H9 (cell line): ENCODE results near the gene TMEM176B. TPM values are rescaled to one million over a fixed set of nuclear protein-coding genes. Genes with fewer than 3 reads are reported as not detected.

Experiments used
- DNase-seq: peaks from one replicate; pipeline ENCODE4 v3.0.0-alpha.2; 2017
- H2AFZ ChIP-seq: one replicate; pipeline ENCODE4 v1.6.1; 2013; ENCODE audit warnings: mild to moderate bottlenecking, low read length, control low read depth, moderate library complexity
- H2AK5ac ChIP-seq: 2 replicates; pipeline ENCODE4 v1.6.1; 2013; ENCODE audit warnings: low read length, control low read depth, mixed read lengths; ENCODE audit not compliant: insufficient read length
- H2BK120ac ChIP-seq: one replicate; pipeline ENCODE4 v1.6.1; 2013; ENCODE audit warnings: low read depth, mild to moderate bottlenecking, low read length, control low read depth, inconsistent platforms; ENCODE audit not compliant: poor library complexity, severe bottlenecking
- H2BK12ac ChIP-seq: 2 replicates; pipeline ENCODE4 v1.6.1; 2013; ENCODE audit warnings: low read length, control low read depth, mixed read lengths, low read depth; ENCODE audit not compliant: insufficient read length
- H2BK15ac ChIP-seq: 2 replicates; pipeline ENCODE4 v1.6.1; 2013; ENCODE audit warnings: low read depth, low read length, control low read depth
- H2BK20ac ChIP-seq: one replicate; pipeline ENCODE4 v1.6.1; 2013; ENCODE audit warnings: low read depth, mild to moderate bottlenecking, low read length, control low read depth, inconsistent platforms; ENCODE audit not compliant: poor library complexity, severe bottlenecking
- H2BK5ac ChIP-seq: 2 replicates; pipeline ENCODE4 v1.6.1; 2013; ENCODE audit warnings: low read length, control low read depth, mixed read lengths; ENCODE audit not compliant: insufficient read length
- H3K14ac ChIP-seq: 2 replicates; pipeline ENCODE4 v1.6.1; 2013; ENCODE audit warnings: low read length, control low read depth; ENCODE audit not compliant: insufficient read depth
- H3K18ac ChIP-seq: 2 replicates; pipeline ENCODE4 v1.6.1; 2013; ENCODE audit warnings: low read depth, mild to moderate bottlenecking, mixed read lengths, low read length, control low read depth; ENCODE audit not compliant: insufficient read length
- H3K23ac ChIP-seq: 2 replicates; pipeline ENCODE4 v1.6.1; 2013; ENCODE audit warnings: low read length, control low read depth, mixed read lengths, low read depth; ENCODE audit not compliant: insufficient read length
- H3K23me2 ChIP-seq: 2 replicates; pipeline ENCODE4 v1.6.1; 2013; ENCODE audit warnings: low read depth, mild to moderate bottlenecking, mixed read lengths, low read length, control low read depth; ENCODE audit not compliant: insufficient read length, poor library complexity, severe bottlenecking
- H3K27ac ChIP-seq: 2 replicates; pipeline ENCODE4 v1.5.1; 2013; ENCODE audit warnings: low read length, control low read depth, mixed read lengths, low read depth; ENCODE audit not compliant: insufficient read length
- H3K27me3 ChIP-seq: 2 replicates; pipeline ENCODE4 v1.6.1; 2013; ENCODE audit warnings: low read length, control low read depth, inconsistent platforms; ENCODE audit not compliant: insufficient read depth
- H3K4ac ChIP-seq: 2 replicates; pipeline ENCODE4 v1.6.1; 2013; ENCODE audit warnings: low read depth, mild to moderate bottlenecking, control low read depth, inconsistent platforms, low read length, moderate library complexity
- H3K4me1 ChIP-seq: 2 replicates; pipeline ENCODE4 v1.6.1; 2013; ENCODE audit warnings: low read length, control low read depth, inconsistent platforms; ENCODE audit not compliant: insufficient read depth
- H3K4me2 ChIP-seq: 2 replicates; pipeline ENCODE4 v1.6.1; 2013; ENCODE audit warnings: low read length, control low read depth, mixed read lengths; ENCODE audit not compliant: insufficient read length, insufficient read depth
- H3K56ac ChIP-seq: 2 replicates; pipeline ENCODE4 v1.6.1; 2013; ENCODE audit warnings: low read depth, mild to moderate bottlenecking, mixed read lengths, low read length, control low read depth; ENCODE audit not compliant: insufficient read length
- H3K79me1 ChIP-seq: 2 replicates; pipeline ENCODE4 v1.6.1; 2013; ENCODE audit warnings: low read depth, mild to moderate bottlenecking, moderate library complexity, low read length, control low read depth, inconsistent platforms; ENCODE audit not compliant: insufficient read depth, poor library complexity, severe bottlenecking
- H3K79me2 ChIP-seq: 2 replicates; pipeline ENCODE4 v1.6.1; 2013; ENCODE audit warnings: low read length, control low read depth, inconsistent platforms; ENCODE audit not compliant: insufficient read depth
- H3K9ac ChIP-seq: 2 replicates; pipeline ENCODE4 v1.6.1; 2013; ENCODE audit warnings: low read length, control low read depth, mixed read lengths; ENCODE audit not compliant: insufficient read length; ENCODE audit errors: extremely low read depth
- H3K9me3 ChIP-seq: one replicate; pipeline ENCODE4 v1.6.1; 2013; ENCODE audit warnings: low read depth, low read length, inconsistent platforms; ENCODE audit not compliant: control insufficient read depth
- H3T11ph ChIP-seq: one replicate; pipeline ENCODE4 v1.6.1; 2013; ENCODE audit warnings: mild to moderate bottlenecking, low read length, control low read depth, inconsistent platforms
- H4K20me1 ChIP-seq: one replicate; pipeline ENCODE4 v1.6.1; 2013; ENCODE audit not compliant: control insufficient read depth, insufficient read length, insufficient read depth
- H4K5ac ChIP-seq: 2 replicates; pipeline ENCODE4 v1.6.1; 2013; ENCODE audit warnings: low read depth, mild to moderate bottlenecking, mixed read lengths, low read length, control low read depth; ENCODE audit not compliant: insufficient read length
- H4K8ac ChIP-seq: replicated peaks from 2 replicates; pipeline ENCODE4 v1.6.1; 2013; ENCODE audit warnings: low read length, control low read depth, mixed read lengths, low read depth; ENCODE audit not compliant: insufficient read length
- H4K91ac ChIP-seq: 2 replicates; pipeline ENCODE4 v1.6.1; 2013; ENCODE audit warnings: low read depth, mild to moderate bottlenecking, moderate library complexity, mixed read lengths, low read length, control low read depth; ENCODE audit not compliant: insufficient read length
- H3K27ac Mint-ChIP-seq, 3 experiments: 2 replicates in 2 of 3; 3 replicates in 1 of 3; pipeline ENCODE4 v1.8.0; 2020 to 2021; ENCODE audit warnings: mixed read lengths in 3 of 3, mild to moderate bottlenecking in 1 of 3, moderate library complexity in 1 of 3
- H3K27me3 Mint-ChIP-seq: 2 replicates; pipeline ENCODE4 v1.8.0; 2021; ENCODE audit warnings: low read depth, mild to moderate bottlenecking, moderate library complexity, mixed read lengths
- H3K36me3 Mint-ChIP-seq, 3 experiments: 2 replicates in 2 of 3; 3 replicates in 1 of 3; pipeline ENCODE4 v1.8.0; 2020 to 2021; ENCODE audit warnings: low read depth in 3 of 3, mixed read lengths in 3 of 3; ENCODE audit not compliant: insufficient read depth in 1 of 3
- H3K4me1 Mint-ChIP-seq, 2 experiments: 2 replicates each; pipeline ENCODE4 v1.8.0; 2020; ENCODE audit warnings: mixed read lengths in 2 of 2
- H3K4me3 Mint-ChIP-seq, 2 experiments: 2 replicates in 1 of 2; 3 replicates in 1 of 2; pipeline ENCODE4 v1.8.0; 2020 to 2021; ENCODE audit warnings: mild to moderate bottlenecking in 2 of 2, mixed read lengths in 2 of 2, moderate library complexity in 1 of 2
- H3K9me3 Mint-ChIP-seq, 2 experiments: 2 replicates in 1 of 2; 3 replicates in 1 of 2; pipeline ENCODE4 v1.8.0; 2020; ENCODE audit warnings: mild to moderate bottlenecking in 2 of 2, mixed read lengths in 2 of 2, moderate library complexity in 1 of 2
- CTCF ChIP-seq: fragments of 200-600 bp; sonication (generic); conservative IDR thresholded peaks from 3 replicates; pipeline ENCODE4 v1.8.0; 2021; ENCODE audit warnings: antibody characterized with exemption, mild to moderate bottlenecking
- WGBS: extraction: QIAGEN DNeasy Blood & Tissue Kit; methylation state at CpG from one replicate; pipeline ENCODE4 v1.1.7; 2013; ENCODE audit warnings: missing lambda C conversion rate, low lambda C conversion rate, mixed read lengths; ENCODE audit not compliant: insufficient read length; ENCODE audit errors: extremely low coverage; 5-methylcytosine and 5-hydroxymethylcytosine counted together
- total RNA-seq: library from RNA; stranded (reverse); gene quantifications from 2 replicates; pipeline ENCODE4 v1.2.1, GENCODE V29; 2021

TMEM176B gene
- total RNA-seq, 1 experiment from 2014 or later, result 0.85 TPM

- H3K27ac Mint-ChIP-seq, result no peak overlapping the region
- Histone ChIP-seq H3K23me2 (peaks cover 8% of the 10 kb centered on the region), H3K23ac (no peak overlapping the region), H3K14ac (no peak overlapping the region), H3K79me2 (no peaks in the 10 kb centered on the region), H3K56ac (no peak overlapping the region), H4K91ac (no peak overlapping the region), H2BK20ac (no peak overlapping the region), H4K8ac (no peak overlapping the region), H3K9me3 (no peaks in the 10 kb centered on the region), H4K5ac (no peak overlapping the region), H3K27ac (no peak overlapping the region), H2BK5ac (no peak overlapping the region), H2AFZ (no peak overlapping the region), H3K27me3 (peaks cover 35% of the 10 kb centered on the region), H2AK5ac (no peak overlapping the region), H3T11ph (no peak overlapping the region), H3K9ac (no peak overlapping the region), H2BK12ac (no peak overlapping the region), H2BK120ac (no peak overlapping the region), H2BK15ac (no peak overlapping the region), H3K4me1 (no peaks in the 10 kb centered on the region), H3K79me1 (no peaks in the 10 kb centered on the region), H3K4me2 (peak overlapping the region; percentile 62), H3K4ac (no peak overlapping the region), H3K18ac (no peak overlapping the region), H4K20me1 (no peaks in the 10 kb centered on the region)
- peaks cover 84% of the 10 kb centered on the region for H3K27me3 Mint-ChIP-seq
- H3K36me3 Mint-ChIP-seq, result peaks cover 0 to 10% (median 6%) of the 10 kb centered on the region in 3 experiments; a peak in 4 of 7 replicates
- WGBS, result no CpG with 5 or more reads among the region's 26 CpGs
- H3K9me3 Mint-ChIP-seq, result peaks cover 7 to 13% of the 10 kb centered on the region in 2 experiments; a peak in 4 of 5 replicates
- no peak for DNase-seq
- TF ChIP-seq CTCF, result no peak
- H3K4me1 Mint-ChIP-seq, result peaks cover 0 to 17% of the 10 kb centered on the region in 2 experiments; a peak in 2 of 4 replicates
- H3K4me3 Mint-ChIP-seq, result peak overlapping the region; percentile 44 to 64
These were observed 1.2 kb upstream of the TMEM176B start for GRCh38 chr7:150801242-150801945.
